ENCODE data around the gene DIS3L.
"Not testable (repeated sequence)": the region's sequence is repeated elsewhere in the genome, so short reads cannot be mapped to it uniquely, and the experiment has no call there.

DIS3L gene

GRCh38 chr15:66278056-66278455 lies 15.3 kb upstream of the DIS3L start:
- DNase-seq, result no peak

- DNase-seq, result no peak
Measured at GRCh38 chr15:66278671-66279070, 14.7 kb upstream of the DIS3L start.

- DNase-seq, result no peak
Measured at GRCh38 chr15:66284271-66284670, 9.1 kb upstream of the DIS3L start.

GRCh38 chr15:66285533-66286280 lies 7.7 kb upstream of the DIS3L start:
- no peak for DNase-seq

GRCh38 chr15:66287461-66288057 lies 5.8 kb upstream of the DIS3L start:
- DNase-seq, result no peak

- DNase-seq, result no peak
Measured at GRCh38 chr15:66288093-66288492, 5.3 kb upstream of the DIS3L start.

GRCh38 chr15:66288551-66289185 lies 4.7 kb upstream of the DIS3L start:
- no peak for DNase-seq

- DNase-seq, result no peak
Measured at GRCh38 chr15:66290007-66290406, 3.4 kb upstream of the DIS3L start.

GRCh38 chr15:66290518-66290917 lies 2.9 kb upstream of the DIS3L start:
- DNase-seq, result no peak

GRCh38 chr15:66291816-66292570 lies 1.4 kb upstream of the DIS3L start:
- no peak for DNase-seq

GRCh38 chr15:66292571-66293418 lies 573 bp upstream of the DIS3L start:
- no peak for DNase-seq

- no peak for DNase-seq
Measured at GRCh38 chr15:66294157-66294931, 976 bp downstream of the DIS3L start.

- DNase-seq, result no peak
Measured at GRCh38 chr15:66294932-66295235, 1.5 kb downstream of the DIS3L start.

- DNase-seq, result no peak
Measured at GRCh38 chr15:66296186-66296585, 2.8 kb downstream of the DIS3L start.

GRCh38 chr15:66298803-66299251 lies 5.5 kb downstream of the DIS3L start:
- DNase-seq, result no peak

GRCh38 chr15:66302489-66303278 lies 9.3 kb downstream of the DIS3L start:
- DNase-seq, result no peak

- DNase-seq, result not testable (repeated sequence)
Measured at GRCh38 chr15:66304425-66304824, 11.1 kb downstream of the DIS3L start.

GRCh38 chr15:66306381-66306780 lies 13.0 kb downstream of the DIS3L start:
- DNase-seq, result no peak

GRCh38 chr15:66308531-66308930 lies 15.2 kb downstream of the DIS3L start:
- no peak for DNase-seq

GRCh38 chr15:66309828-66310227 lies 16.5 kb downstream of the DIS3L start:
- DNase-seq, result no peak

GRCh38 chr15:66310786-66311185 lies 17.4 kb downstream of the DIS3L start:
- DNase-seq, result no peak

All from cortex of kidney (tissue), 1 donor.